H1 (cell line): Measurements from ENCODE around the gene SNAPC2. TPM values are rescaled to one million over a fixed set of nuclear protein-coding genes. Genes with fewer than 3 reads are reported as not detected.

Experiments used
- KDM4A ChIP-seq: IDR thresholded peaks from one replicate; pipeline ENCODE4 v1.7.1; 2012; ENCODE audit warnings: low read depth, mild to moderate bottlenecking, moderate library complexity, low read length, inconsistent platforms; ENCODE audit not compliant: severe bottlenecking
- TEAD4 ChIP-seq: IDR thresholded peaks from 2 replicates; pipeline ENCODE4 v1.6.1; 2012; ENCODE audit warnings: low read depth, low read length, inconsistent platforms, mixed read lengths
- polyA plus RNA-seq, 7 experiments: library from polyadenylated mRNA; depleted of rRNA in 3 of 7; stranded (reverse) in 5 of 7; unstranded in 2 of 7; fragments of >200 nt in 5 of 7; fragments of 200-250 nt in 2 of 7; gene quantifications; 1 replicate in 5 of 7; 2 replicates in 1 of 7; 4 replicates in 1 of 7; pipeline versions ENCODE4 v1.2.1 to v1.2.3, GENCODE V29; 2011 to 2013; ENCODE audit warnings: missing spikeins in 2 of 7, mixed read lengths in 2 of 7
- total RNA-seq: library from RNA; stranded (reverse); fragmentation: NEBNext Ultra II Directional; extraction: Animal tissue kit (Norgen Biotek cat#: 25700); gene quantifications from 2 replicates; pipeline ENCODE4 v1.2.1, GENCODE V29; 2021

Gene SNAPC2
- total and polyA plus RNA-seq, 2 of the 8 experiments (the other 6 are each of a cell fraction or from before 2014, with no cell fraction given): 18.2 to 20.3 TPM

GRCh38 chr19:7899751-7900378 lies 20.3 kb upstream of the SNAPC2 start (continued):
- TF ChIP-seq TEAD4 (no peak), KDM4A (no peak)
